Psoas muscle (tissue), 8 donors: ENCODE data around the gene LINGO3. TPM values are rescaled to one million over a fixed set of nuclear protein-coding genes. Genes with fewer than 3 reads are reported as not detected.

Experiments
- ATAC-seq, 4 donors: fragments of 200-7000 bp; cut with Tn5 transposase; one replicate each; pipeline ENCODE4 v1.9.1; 2020; ENCODE audit warnings: moderate library complexity in 3 of 4, mild to moderate bottlenecking in 2 of 4
- DNase-seq, 2 donors: peaks; one replicate each; pipeline ENCODE4 v3.0.0-alpha.2; 2020
- H3K27ac ChIP-seq: fragments of 200-600 bp; one replicate; pipeline ENCODE4 v1.8.0; 2022
- H3K27me3 ChIP-seq, 3 donors: fragments of 200-600 bp in 1 of 3; one replicate each; pipeline versions ENCODE4 v1.6.1 to v1.8.0; 2013 to 2022; ENCODE audit warnings: low read length in 2 of 3, mild to moderate bottlenecking in 2 of 3, moderate library complexity in 1 of 3; ENCODE audit not compliant: insufficient read depth in 3 of 3
- H3K36me3 ChIP-seq, 2 donors: fragments of 200-600 bp in 1 of 2; one replicate each; pipeline versions ENCODE4 v1.6.1 to v1.8.0; 2013 to 2022; ENCODE audit warnings: low read depth in 1 of 2, mild to moderate bottlenecking in 1 of 2, moderate library complexity in 1 of 2; ENCODE audit not compliant: insufficient read depth in 1 of 2
- H3K4me1 ChIP-seq: fragments of 200-600 bp; one replicate; pipeline ENCODE4 v1.8.0; 2022
- H3K4me3 ChIP-seq: fragments of 200-600 bp; one replicate; pipeline ENCODE4 v1.8.0; 2022; ENCODE audit warnings: mild to moderate bottlenecking
- H3K9me3 ChIP-seq: fragments of 200-600 bp; one replicate; pipeline ENCODE4 v1.8.0; 2022
- CTCF ChIP-seq: fragments of 200-600 bp; IDR thresholded peaks from one replicate; pipeline ENCODE4 v1.8.0; 2022; ENCODE audit warnings: antibody characterized with exemption
- WGBS, 3 donors: extraction: QIAGEN DNeasy Blood & Tissue Kit; methylation state at CpG; one replicate each; pipeline versions ENCODE4 v1.1.6 to v1.1.7; 2013; 5-methylcytosine and 5-hydroxymethylcytosine counted together
- intact Hi-C, 2 donors: fragments of 100-400 bp; cut with DNase I; formaldehyde crosslinking; loops; one replicate each; pipeline versions ENCODE4 v1.11.0 to v1.14.2; 2022
- polyA plus RNA-seq, 3 donors: library from polyadenylated mRNA; stranded (reverse); fragments of 200-250 nt; gene quantifications; one replicate each; pipeline ENCODE4 v1.2.3, GENCODE V29; 2013
- total RNA-seq, 4 donors: library from RNA; stranded (reverse); fragmentation: NEBNext Ultra II Directional in 2 of 4; extraction: Animal tissue kit (Norgen Biotek cat#: 25700) in 2 of 4; gene quantifications; one replicate each; pipeline versions ENCODE4 v1.2.1 to v1.2.4, GENCODE V29; 2021 to 2023
- donor health status: healthy with polysubstance abuse.
- donor health status: DM: no; HTN: no; CAD: no; lungs with moderate emphysema.
- donor health status: Bipolar disorder and iron deficiency.
- donor health status: healthy.
- donor health status: DM: yes; HTN: yes; CAD: no.
- donor health status: DM: no; HTN: no; CAD: no.
- donor health status: DM: no; HTN: no; CAD: no.
- donor health status: DM: yes; HTN: yes; CAD: no.

Gene LINGO3
- total and polyA plus RNA-seq, 7 donors = 0.04 TPM; not detected in 6

- 90 to 93% (median 90%) methylated on average over 34 to 38 of the region's 38 CpGs for WGBS, 3 donors
- ATAC-seq (no peak), DNase-seq (no peak)
- Histone ChIP-seq H3K27me3 (no peaks in the 10 kb centered on the region), H3K4me3 (no peak overlapping the region), H3K4me1 (no peaks in the 10 kb centered on the region), H3K27ac (no peak overlapping the region), H3K36me3 (peaks cover 0 to 57% of the 10 kb centered on the region in 2 donors), H3K9me3 (no peaks in the 10 kb centered on the region)
- intact Hi-C loops = no loop called here
- no peak for TF ChIP-seq CTCF
These were observed 32.7 kb upstream of the LINGO3 start for GRCh38 chr19:2340496-2341243.

GRCh38 chr19:2339644-2340310, 31.8 kb upstream of the LINGO3 start:
- Histone ChIP-seq H3K4me3 (no peak overlapping the region), H3K9me3 (no peaks in the 10 kb centered on the region), H3K4me1 (no peaks in the 10 kb centered on the region), H3K27me3 (no peaks in the 10 kb centered on the region), H3K27ac (no peak overlapping the region), H3K36me3 (peaks cover 0 to 54% of the 10 kb centered on the region in 2 donors)
- no peak for ATAC-seq
- 93 to 95% (median 95%) methylated on average over 48 to 52 of the region's 52 CpGs for WGBS, 3 donors
- TF ChIP-seq CTCF = no peak
- no peak for DNase-seq
- intact Hi-C loops = loop anchor here in 1 of 2 donors (5.0 kb wide), 1 partner anchor 38 kb away; no protein-coding TSS in a partner anchor

- no peak for DNase-seq
- no peak for TF ChIP-seq CTCF
- WGBS, 3 donors = 95 to 96% (median 96%) methylated on average over 52 to 54 of the region's 54 CpGs
- no peak for ATAC-seq
- H3K27me3 ChIP-seq = no peaks in the 10 kb centered on the region
- no peak overlapping the region for H3K4me3 ChIP-seq
- H3K36me3 ChIP-seq = peaks cover 0 to 48% of the 10 kb centered on the region in 2 donors
- no peak overlapping the region for H3K27ac ChIP-seq
- intact Hi-C loops = loop anchor here in 1 of 2 donors (5.0 kb wide), 1 partner anchor 38 kb away; no protein-coding TSS in a partner anchor
- H3K9me3 ChIP-seq = no peaks in the 10 kb centered on the region
- peaks cover under 1% of the 10 kb centered on the region for H3K4me1 ChIP-seq
These were observed 31.0 kb upstream of the LINGO3 start for GRCh38 chr19:2338751-2339643.

- peaks cover 9% of the 10 kb centered on the region for H3K4me1 ChIP-seq
- intact Hi-C loops = loop anchor here in 1 of 2 donors (5.0 kb wide), 1 partner anchor 39 kb away; no protein-coding TSS in a partner anchor
- no peak for TF ChIP-seq CTCF
- H3K9me3 ChIP-seq = no peaks in the 10 kb centered on the region
- peak in 1 of 2 donors; percentile 30 for DNase-seq
- H3K27ac ChIP-seq = no peak overlapping the region
- no peak overlapping the region for H3K4me3 ChIP-seq
- no peaks in the 10 kb centered on the region for H3K27me3 ChIP-seq
- H3K36me3 ChIP-seq = peaks cover 0 to 45% of the 10 kb centered on the region in 2 donors
- 93 to 98% (median 95%) methylated on average over 21 of the region's 21 CpGs for WGBS, 3 donors
- ATAC-seq = no peak
These were observed 30.2 kb upstream of the LINGO3 start for GRCh38 chr19:2338055-2338615.
